Parathyroid adenoma (tissue), 2 donors: Measurements from ENCODE around the gene MBNL2.

ENCODE experiments used
- H2AFZ ChIP-seq: fragments of 300-600 bp; sonication (generic); one replicate; pipeline ENCODE4 v1.7.0; 2017; ENCODE audit warnings: antibody characterized with exemption, mild to moderate bottlenecking
- H3K27ac ChIP-seq: fragments of 300-600 bp; sonication (generic); one replicate; pipeline ENCODE4 v1.7.0; 2017
- H3K27me3 ChIP-seq: fragments of 300-600 bp; sonication (generic); one replicate; pipeline ENCODE4 v1.7.0; 2017; ENCODE audit warnings: low read length; ENCODE audit not compliant: control insufficient read depth, insufficient read depth
- H3K36me3 ChIP-seq: fragments of 300-600 bp; sonication (generic); one replicate; pipeline ENCODE4 v1.7.0; 2017; ENCODE audit warnings: low read length; ENCODE audit not compliant: control insufficient read depth, insufficient read depth
- H3K4me1 ChIP-seq: fragments of 300-600 bp; sonication (generic); one replicate; pipeline ENCODE4 v1.7.0; 2017; ENCODE audit warnings: control low read depth
- H3K4me2 ChIP-seq: fragments of 300-600 bp; sonication (generic); one replicate; pipeline ENCODE4 v1.7.0; 2017; ENCODE audit warnings: low read length
- H3K4me3 ChIP-seq: fragments of 300-600 bp; sonication (generic); one replicate; pipeline ENCODE4 v1.7.0; 2017; ENCODE audit warnings: low read depth, low read length
- H3K79me2 ChIP-seq: fragments of 300-600 bp; sonication (generic); one replicate; pipeline ENCODE4 v1.7.0; 2017; ENCODE audit warnings: control low read depth
- H3K9ac ChIP-seq: fragments of 300-600 bp; sonication (generic); one replicate; pipeline ENCODE4 v1.7.0; 2017; ENCODE audit warnings: mild to moderate bottlenecking
- H3K9me3 ChIP-seq: fragments of 300-600 bp; sonication (generic); one replicate; pipeline ENCODE4 v1.7.0; 2017; ENCODE audit warnings: low read length; ENCODE audit not compliant: control insufficient read depth
- TF ChIP-seq, protein P1 (sequence below): fragments of 300-600 bp; sonication (generic); IDR thresholded peaks from one replicate; pipeline ENCODE4 v1.7.0; 2017; ENCODE audit warnings: antibody characterized with exemption, mild to moderate bottlenecking
- donor health status: primary hyperparathyroidism.

MBNL2 gene

DNA sequence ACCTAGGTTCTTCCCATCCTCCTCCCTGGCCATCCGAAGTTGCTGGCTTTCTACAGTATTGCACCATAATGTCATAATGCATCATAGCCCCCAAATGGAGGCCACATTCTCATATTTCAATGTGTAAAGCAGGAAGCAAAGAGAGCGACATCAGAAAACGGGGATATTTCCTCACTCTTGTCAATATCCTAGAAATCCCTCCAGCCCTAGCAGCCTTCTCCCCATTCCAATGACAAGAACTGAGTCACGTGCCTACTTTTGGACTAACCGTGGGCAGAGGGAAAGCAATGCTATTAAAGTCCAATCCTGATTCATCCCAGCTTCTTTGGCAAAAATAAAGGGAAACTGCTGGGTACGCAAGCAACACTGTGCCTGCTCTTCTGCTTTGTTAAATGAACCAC is 207.5 kb downstream of the MBNL2 start:
- H3K27me3 ChIP-seq: no peaks in the 10 kb centered on the region
- TF ChIP-seq, protein P1, sequence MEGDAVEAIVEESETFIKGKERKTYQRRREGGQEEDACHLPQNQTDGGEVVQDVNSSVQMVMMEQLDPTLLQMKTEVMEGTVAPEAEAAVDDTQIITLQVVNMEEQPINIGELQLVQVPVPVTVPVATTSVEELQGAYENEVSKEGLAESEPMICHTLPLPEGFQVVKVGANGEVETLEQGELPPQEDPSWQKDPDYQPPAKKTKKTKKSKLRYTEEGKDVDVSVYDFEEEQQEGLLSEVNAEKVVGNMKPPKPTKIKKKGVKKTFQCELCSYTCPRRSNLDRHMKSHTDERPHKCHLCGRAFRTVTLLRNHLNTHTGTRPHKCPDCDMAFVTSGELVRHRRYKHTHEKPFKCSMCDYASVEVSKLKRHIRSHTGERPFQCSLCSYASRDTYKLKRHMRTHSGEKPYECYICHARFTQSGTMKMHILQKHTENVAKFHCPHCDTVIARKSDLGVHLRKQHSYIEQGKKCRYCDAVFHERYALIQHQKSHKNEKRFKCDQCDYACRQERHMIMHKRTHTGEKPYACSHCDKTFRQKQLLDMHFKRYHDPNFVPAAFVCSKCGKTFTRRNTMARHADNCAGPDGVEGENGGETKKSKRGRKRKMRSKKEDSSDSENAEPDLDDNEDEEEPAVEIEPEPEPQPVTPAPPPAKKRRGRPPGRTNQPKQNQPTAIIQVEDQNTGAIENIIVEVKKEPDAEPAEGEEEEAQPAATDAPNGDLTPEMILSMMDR: no peak
- H3K27ac ChIP-seq: no peak overlapping the region
- no peak overlapping the region for H2AFZ ChIP-seq
- H3K36me3 ChIP-seq: no peaks in the 10 kb centered on the region
- H3K4me2 ChIP-seq: no peak overlapping the region
- H3K9ac ChIP-seq: no peak overlapping the region
- no peaks in the 10 kb centered on the region for H3K9me3 ChIP-seq
- no peak overlapping the region for H3K4me3 ChIP-seq
- peaks cover 2% of the 10 kb centered on the region for H3K4me1 ChIP-seq
- H3K79me2 ChIP-seq: no peaks in the 10 kb centered on the region

DNA sequence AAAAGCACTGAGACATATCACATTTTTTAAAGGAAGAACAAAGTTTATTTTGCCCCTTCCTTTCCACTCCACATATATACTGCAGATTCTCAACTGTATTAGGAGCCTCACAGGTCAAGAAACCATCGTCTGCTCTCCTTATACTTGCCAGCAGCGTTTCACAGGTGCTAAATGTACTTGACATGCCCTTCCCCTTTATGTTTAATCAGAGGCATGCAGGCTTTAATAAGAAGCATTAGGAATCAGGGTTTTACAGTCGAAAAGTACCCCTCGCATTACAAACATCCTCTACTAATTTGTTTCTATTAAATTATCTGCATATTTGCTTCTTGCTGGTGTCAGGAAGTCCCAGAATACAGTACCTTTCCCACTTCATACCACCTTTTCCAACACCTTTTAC is 208.2 kb downstream of the MBNL2 start:
- TF ChIP-seq, protein P1: no peak
- no peaks in the 10 kb centered on the region for H3K9me3 ChIP-seq
- no peak overlapping the region for H3K4me3 ChIP-seq
- no peak overlapping the region for H3K4me2 ChIP-seq
- peaks cover 2% of the 10 kb centered on the region for H3K4me1 ChIP-seq
- no peaks in the 10 kb centered on the region for H3K79me2 ChIP-seq
- H2AFZ ChIP-seq: no peak overlapping the region
- no peak overlapping the region for H3K27ac ChIP-seq
- no peaks in the 10 kb centered on the region for H3K36me3 ChIP-seq
- no peaks in the 10 kb centered on the region for H3K27me3 ChIP-seq
- no peak overlapping the region for H3K9ac ChIP-seq

DNA sequence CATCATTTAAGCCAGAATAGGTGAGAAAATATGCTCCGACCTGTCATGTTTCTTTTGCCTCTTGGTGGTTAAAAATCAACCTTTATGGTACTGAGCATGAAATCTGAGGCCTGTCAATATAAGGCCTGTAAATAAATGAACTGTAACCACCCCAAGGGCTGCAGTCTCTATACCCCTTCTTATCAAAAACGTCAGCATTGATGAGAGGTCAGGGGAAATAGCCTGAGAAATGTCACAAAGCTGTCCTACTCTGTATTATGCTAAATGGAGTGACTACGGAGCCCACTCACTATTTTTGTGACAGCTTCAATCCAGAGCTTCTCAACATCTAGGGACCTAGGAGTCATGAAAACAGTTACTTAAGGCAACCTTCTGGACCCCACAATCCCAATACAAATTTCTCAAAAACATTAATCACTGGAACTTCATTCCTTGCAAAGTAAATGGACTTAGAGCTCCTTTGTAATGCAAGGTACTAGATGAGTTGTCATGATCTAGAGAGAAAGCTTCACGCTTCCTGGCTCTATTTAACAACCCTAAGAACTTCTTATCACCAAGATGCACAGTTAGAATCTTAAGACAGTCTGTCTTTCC is 209.1 kb downstream of the MBNL2 start:
- no peaks in the 10 kb centered on the region for H3K79me2 ChIP-seq

DNA sequence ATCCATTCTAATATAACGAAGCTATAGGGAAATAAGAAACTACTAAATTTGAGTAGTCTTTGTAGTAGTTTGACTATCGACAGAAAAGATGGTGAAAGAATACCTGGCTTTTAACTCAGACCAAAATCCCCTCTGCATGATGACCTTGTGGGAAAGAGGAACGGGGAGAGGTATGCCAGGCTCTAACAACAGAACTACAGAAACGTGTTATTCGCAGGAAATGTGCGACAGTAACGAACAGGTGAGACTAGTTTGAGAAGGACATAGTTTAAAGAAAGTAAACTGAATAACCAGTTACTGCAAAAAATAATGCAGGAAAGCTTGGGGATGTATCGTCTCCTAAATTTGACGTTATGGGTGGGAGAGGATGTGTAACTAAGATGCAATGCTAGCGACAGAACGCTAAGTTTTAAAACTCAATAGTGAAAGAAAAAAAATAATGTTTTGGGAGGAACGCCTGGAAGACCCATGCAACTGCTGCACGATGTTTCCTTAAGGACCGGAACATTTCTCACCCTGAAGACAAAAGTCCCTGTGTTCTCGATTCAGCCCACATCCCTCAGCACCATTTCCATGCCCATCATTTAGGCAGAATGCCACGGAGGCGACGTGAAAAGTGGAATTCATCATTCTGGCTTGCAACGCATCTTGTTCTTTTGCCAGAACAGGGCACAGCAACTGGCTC is 210.2 kb downstream of the MBNL2 start:
- peak overlapping the region; percentile 63 for H2AFZ ChIP-seq
- peak overlapping the region; percentile 80 for H3K4me2 ChIP-seq
- no peaks in the 10 kb centered on the region for H3K27me3 ChIP-seq
- H3K4me3 ChIP-seq: peak overlapping the region; percentile 99
- no peak overlapping the region for H3K9ac ChIP-seq
- TF ChIP-seq, protein P1: no peak
- H3K79me2 ChIP-seq: peaks cover 2% of the 10 kb centered on the region
- no peaks in the 10 kb centered on the region for H3K9me3 ChIP-seq
- H3K4me1 ChIP-seq: peaks cover 4% of the 10 kb centered on the region
- H3K36me3 ChIP-seq: no peaks in the 10 kb centered on the region
- peak overlapping the region; percentile 58 for H3K27ac ChIP-seq

More for the DNA sequence above, 209.1 kb downstream of the MBNL2 start:
- peaks cover 2% of the 10 kb centered on the region for H3K4me1 ChIP-seq
- no peak overlapping the region for H3K27ac ChIP-seq
- H3K36me3 ChIP-seq: no peaks in the 10 kb centered on the region
- H2AFZ ChIP-seq: no peak overlapping the region
- TF ChIP-seq, protein P1: no peak
- H3K9me3 ChIP-seq: no peaks in the 10 kb centered on the region
- no peak overlapping the region for H3K4me2 ChIP-seq
- H3K4me3 ChIP-seq: no peak overlapping the region
- no peaks in the 10 kb centered on the region for H3K27me3 ChIP-seq
- H3K9ac ChIP-seq: no peak overlapping the region
